ENCODE data around the gene CGB3.
A peak's percentile ranks its signal among the peaks of the same experiment; 100 is the strongest.

- TF ChIP-seq CTCF (conservative IDR thresholded peaks at IDR 0.05; ENCODE audit: low read depth, low read length) (peak; percentile 68), EZH2phosphoT487 (IDR thresholded peaks at IDR 0.05; ENCODE audit: borderline replicate concordance, low read length) (no peak), EZH2 (IDR thresholded peaks at IDR 0.05; ENCODE audit: low read length, unreplicated experiment) (no peak)
Measured at GRCh38 chr19:48999481-49000325, 24.4 kb downstream of the CGB3 start.
